Measurements from ENCODE around the gene ROGDI.

ROGDI gene

GRCh38 chr16:4769306-4769638 lies 33.2 kb downstream of the ROGDI start:
- 90% methylated on average over 7 of the region's 7 CpGs for WGBS
- Histone ChIP-seq H2AK5ac (ENCODE audit: low read length, severe bottlenecking) (no peak overlapping the region), H4K91ac (ENCODE audit: low read length) (no peak overlapping the region), H3K4ac (ENCODE audit: low read depth in 1 of 2, low read length in 2 of 2) (no peak overlapping the region), H2BK12ac (ENCODE audit: low read length in 2 of 2) (no peak overlapping the region), H3K4me1 (ENCODE audit: control insufficient read depth, insufficient read depth, low read depth, low read length) (peaks cover 18% of the 10 kb centered on the region), H2BK5ac (ENCODE audit: low read depth, low read length, poor library complexity, severe bottlenecking) (no peak overlapping the region), H3K4me3 (ENCODE audit: insufficient read depth in 1 of 2, low read depth in 1 of 2, low read length in 2 of 2) (peak overlapping the region in 1 of 2 experiments; percentile 89), H3K18ac (ENCODE audit: low read depth in 1 of 2, low read length in 2 of 2) (no peak overlapping the region), H3K27me3 (ENCODE audit: control insufficient read depth in 1 of 2, insufficient read depth in 1 of 2, low read length in 2 of 2) (no peaks in the 10 kb centered on the region), H3K14ac (ENCODE audit: low read length in 2 of 2) (no peak overlapping the region), H3K36me3 (ENCODE audit: control insufficient read depth in 1 of 2, insufficient read depth in 2 of 2, low read depth in 1 of 2, low read length in 2 of 2) (peaks cover 9 to 11% of the 10 kb centered on the region in 2 experiments), H3K9me3 (ENCODE audit: control insufficient read depth, low read length) (no peaks in the 10 kb centered on the region), H3K4me2 (ENCODE audit: low read length, poor library complexity, severe bottlenecking) (no peak overlapping the region), H3K9ac (ENCODE audit: low read length) (peak overlapping the region; percentile 94), H4K8ac (ENCODE audit: low read length) (peak overlapping the region; percentile 67), H2BK120ac (ENCODE audit: low read depth, low read length) (no peak overlapping the region), H3K27ac (ENCODE audit: low read length, poor library complexity, severe bottlenecking) (no peak overlapping the region), H2BK15ac (ENCODE audit: low read depth, poor library complexity, severe bottlenecking) (no peak overlapping the region), H3K79me1 (replicated peaks; ENCODE audit: low read length, poor library complexity, severe bottlenecking) (peaks cover 11% of the 10 kb centered on the region), H3K23ac (ENCODE audit: low read length in 2 of 2) (no peak overlapping the region), H2AFZ (ENCODE audit: low read depth, low read length) (no peak overlapping the region)
- no peak for DNase-seq

GRCh38 chr16:4768549-4769305 lies 33.7 kb downstream of the ROGDI start:
- Histone ChIP-seq H2BK120ac (ENCODE audit: low read depth, low read length) (no peak overlapping the region), H3K36me3 (ENCODE audit: control insufficient read depth in 1 of 2, insufficient read depth in 2 of 2, low read depth in 1 of 2, low read length in 2 of 2) (peaks cover 14 to 16% of the 10 kb centered on the region in 2 experiments), H3K9ac (ENCODE audit: low read length) (peak overlapping the region; percentile 94), H2AFZ (ENCODE audit: low read depth, low read length) (peak overlapping the region; percentile 91), H2BK15ac (ENCODE audit: low read depth, poor library complexity, severe bottlenecking) (no peak overlapping the region), H3K27ac (ENCODE audit: low read length, poor library complexity, severe bottlenecking) (peak overlapping the region; percentile 96), H4K8ac (ENCODE audit: low read length) (peak overlapping the region; percentile 67), H3K18ac (ENCODE audit: low read depth in 1 of 2, low read length in 2 of 2) (peak overlapping the region; percentile 79 to 93), H3K4ac (ENCODE audit: low read depth in 1 of 2, low read length in 2 of 2) (peak overlapping the region; percentile 46 to 88), H4K91ac (ENCODE audit: low read length) (no peak overlapping the region), H2BK5ac (ENCODE audit: low read depth, low read length, poor library complexity, severe bottlenecking) (no peak overlapping the region), H2BK12ac (ENCODE audit: low read length in 2 of 2) (no peak overlapping the region), H3K14ac (ENCODE audit: low read length in 2 of 2) (peak overlapping the region in 1 of 2 experiments; percentile 70), H2AK5ac (ENCODE audit: low read length, severe bottlenecking) (peak overlapping the region; percentile 11), H3K27me3 (ENCODE audit: control insufficient read depth in 1 of 2, insufficient read depth in 1 of 2, low read length in 2 of 2) (no peaks in the 10 kb centered on the region), H3K79me1 (replicated peaks; ENCODE audit: low read length, poor library complexity, severe bottlenecking) (peaks cover 13% of the 10 kb centered on the region), H3K23ac (ENCODE audit: low read length in 2 of 2) (no peak overlapping the region), H3K9me3 (ENCODE audit: control insufficient read depth, low read length) (no peaks in the 10 kb centered on the region), H3K4me1 (ENCODE audit: control insufficient read depth, insufficient read depth, low read depth, low read length) (peaks cover 19% of the 10 kb centered on the region), H3K4me2 (ENCODE audit: low read length, poor library complexity, severe bottlenecking) (peak overlapping the region; percentile 87), H3K4me3 (ENCODE audit: insufficient read depth in 1 of 2, low read depth in 1 of 2, low read length in 2 of 2) (peak overlapping the region; percentile 62 to 89)
- WGBS: 6% methylated on average over 48 of the region's 48 CpGs
- DNase-seq: peak; percentile 95

- WGBS: 70% methylated on average over 17 of the region's 17 CpGs
- H3K4me1 ChIP-seq (ENCODE audit: control insufficient read depth, insufficient read depth, low read depth, low read length): peaks cover 21% of the 10 kb centered on the region
- H2AK5ac ChIP-seq (ENCODE audit: low read length, severe bottlenecking): peak overlapping the region; percentile 49
- H3K79me1 ChIP-seq (replicated peaks; ENCODE audit: low read length, poor library complexity, severe bottlenecking): peaks cover 18% of the 10 kb centered on the region
- peak overlapping the region; percentile 27 for H4K8ac ChIP-seq (ENCODE audit: low read length)
- no peaks in the 10 kb centered on the region for H3K27me3 ChIP-seq (ENCODE audit: control insufficient read depth in 1 of 2, insufficient read depth in 1 of 2, low read length in 2 of 2)
- peak overlapping the region; percentile 94 for H3K9ac ChIP-seq (ENCODE audit: low read length)
- peak overlapping the region; percentile 80 for H2AFZ ChIP-seq (ENCODE audit: low read depth, low read length)
- H3K18ac ChIP-seq (ENCODE audit: low read depth in 1 of 2, low read length in 2 of 2): peak overlapping the region; percentile 79 to 89
- peak overlapping the region; percentile 46 to 88 for H3K4ac ChIP-seq (ENCODE audit: low read depth in 1 of 2, low read length in 2 of 2)
- no peak overlapping the region for H2BK15ac ChIP-seq (ENCODE audit: low read depth, poor library complexity, severe bottlenecking)
- H3K4me2 ChIP-seq (ENCODE audit: low read length, poor library complexity, severe bottlenecking): peak overlapping the region; percentile 87
- peaks cover 21 to 23% of the 10 kb centered on the region in 2 experiments for H3K36me3 ChIP-seq (ENCODE audit: control insufficient read depth in 1 of 2, insufficient read depth in 2 of 2, low read depth in 1 of 2, low read length in 2 of 2)
- H3K9me3 ChIP-seq (ENCODE audit: control insufficient read depth, low read length): no peaks in the 10 kb centered on the region
- H3K27ac ChIP-seq (ENCODE audit: low read length, poor library complexity, severe bottlenecking): peak overlapping the region; percentile 96
- H3K14ac ChIP-seq (ENCODE audit: low read length in 2 of 2): no peak overlapping the region
- no peak overlapping the region for H2BK5ac ChIP-seq (ENCODE audit: low read depth, low read length, poor library complexity, severe bottlenecking)
- H3K23ac ChIP-seq (ENCODE audit: low read length in 2 of 2): no peak overlapping the region
- H3K4me3 ChIP-seq (ENCODE audit: insufficient read depth in 1 of 2, low read depth in 1 of 2, low read length in 2 of 2): peak overlapping the region; percentile 39 to 89
- no peak overlapping the region for H4K91ac ChIP-seq (ENCODE audit: low read length)
- H2BK120ac ChIP-seq (ENCODE audit: low read depth, low read length): no peak overlapping the region
- DNase-seq: peak; percentile 68
- peak overlapping the region in 1 of 2 experiments; percentile 42 for H2BK12ac ChIP-seq (ENCODE audit: low read length in 2 of 2)
Measured at GRCh38 chr16:4767872-4768548, 34.4 kb downstream of the ROGDI start.

Measured in mesenchymal stem cell (in vitro differentiated cells and primary cell).